ENCODE data around the gene BPIFB2.

Gene BPIFB2

DNA sequence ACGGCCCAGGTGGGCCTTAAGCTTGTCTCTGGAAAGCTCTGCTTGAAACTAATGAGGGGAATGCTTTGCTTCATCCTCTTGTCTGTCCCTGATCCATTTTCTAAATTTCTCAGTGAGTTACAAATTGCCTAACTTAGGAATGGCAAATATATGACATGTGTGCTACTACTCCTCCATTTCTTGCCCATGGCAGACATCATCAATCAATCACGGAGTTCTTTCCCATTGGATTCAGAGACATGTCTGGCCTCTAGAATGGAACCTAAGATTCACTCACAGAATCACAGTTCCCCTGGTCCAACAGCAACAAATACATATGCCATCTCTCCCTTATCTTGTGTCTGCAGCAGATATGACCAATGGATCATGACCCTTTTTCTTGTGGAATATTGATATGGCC lies 65.3 kb downstream of the BPIFB2 start:
- TF ChIP-seq GATA3 (IDR thresholded peaks at IDR 0.05; ENCODE audit: low read depth, low read length) (no peak), GATA2 (IDR thresholded peaks at IDR 0.05; ENCODE audit: low read depth, low read length) (no peak)
